Epithelial cell of prostate (primary cell): ENCODE measurements around the gene PDE1A.

Source experiments
- DNase-seq: peaks from one replicate; pipeline ENCODE4 v3.0.0-alpha.2; 2011; ENCODE audit warnings: low read depth, low spot score
- H3K27ac ChIP-seq: fragments of 450-650 bp; 2 replicates; pipeline ENCODE4 v1.5.1; 2017; ENCODE audit warnings: mild to moderate bottlenecking

The PDE1A gene

GRCh38 chr2:182359990-182360662 lies 66.7 kb downstream of the PDE1A start:
- DNase-seq = no peak
- no peak overlapping the region for H3K27ac ChIP-seq

- no peak for DNase-seq
These were observed 67.5 kb downstream of the PDE1A start for GRCh38 chr2:182359027-182359989.

DNA sequence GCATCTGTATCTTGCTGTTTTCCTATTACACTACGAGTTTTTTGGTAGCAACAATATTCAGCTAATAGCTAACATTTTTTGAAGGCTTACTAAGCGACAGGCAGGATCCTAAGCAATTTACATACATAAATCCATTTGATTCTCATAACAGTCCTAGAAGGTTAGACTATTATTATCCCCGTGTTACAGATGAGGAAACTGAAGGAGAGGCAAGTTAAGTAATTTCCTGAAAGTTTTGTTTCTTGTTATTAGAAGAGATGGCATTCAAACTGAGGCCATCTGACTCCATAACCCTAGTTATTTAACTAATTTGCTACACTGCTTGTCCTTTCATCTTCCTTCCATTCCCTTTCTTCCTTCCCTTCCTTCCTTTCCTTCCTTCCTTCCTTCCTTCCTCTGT lies 68.2 kb downstream of the PDE1A start:
- H3K27ac ChIP-seq = no peak overlapping the region
- no peak for DNase-seq

More at GRCh38 chr2:182359027-182359989, 67.5 kb downstream of the PDE1A start:
- H3K27ac ChIP-seq = no peak overlapping the region

DNA sequence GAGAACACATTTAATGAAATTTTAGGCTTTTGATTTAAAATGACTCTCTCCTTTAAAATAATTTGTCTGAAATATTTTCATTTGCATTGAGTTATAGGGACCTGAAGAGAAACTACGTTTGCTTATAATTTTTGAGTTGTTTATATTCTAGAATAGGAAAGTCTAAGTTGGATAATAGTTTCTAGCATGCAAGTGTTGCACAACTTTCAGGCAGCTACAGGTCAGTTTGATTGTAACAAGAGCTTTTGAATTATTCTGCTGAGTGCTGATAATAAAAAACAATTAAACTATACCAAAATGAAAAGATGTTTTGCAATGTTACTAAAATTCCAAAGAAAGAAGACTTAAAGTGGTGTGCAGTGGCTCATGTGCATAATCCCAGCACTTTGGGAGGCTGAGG lies 71.0 kb downstream of the PDE1A start:
- H3K27ac ChIP-seq = no peak overlapping the region
- DNase-seq = no peak

DNA sequence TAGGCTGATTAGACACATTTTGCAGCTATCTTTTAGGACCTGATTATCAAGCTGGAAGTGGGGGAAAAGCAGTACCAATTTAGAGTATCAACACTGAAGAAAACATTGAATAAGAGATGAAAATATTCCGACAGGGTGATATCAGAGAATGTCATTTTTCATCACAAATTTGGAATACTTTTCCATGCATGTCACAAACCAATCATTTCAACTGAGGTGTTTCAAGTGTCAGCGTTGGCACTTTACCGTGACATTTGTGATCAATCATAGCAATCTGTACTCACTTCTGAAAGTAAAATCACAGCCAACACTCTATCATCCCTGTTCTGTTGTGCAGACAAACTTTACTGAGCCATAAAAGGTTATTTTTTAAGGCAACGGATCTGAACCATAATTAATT lies 75.4 kb downstream of the PDE1A start:
- DNase-seq = no peak

GRCh38 chr2:182349268-182349667 lies 77.6 kb downstream of the PDE1A start:
- H3K27ac ChIP-seq = no peak overlapping the region
- DNase-seq = no peak

More for the DNA sequence above, 75.4 kb downstream of the PDE1A start:
- H3K27ac ChIP-seq = no peak overlapping the region

DNA sequence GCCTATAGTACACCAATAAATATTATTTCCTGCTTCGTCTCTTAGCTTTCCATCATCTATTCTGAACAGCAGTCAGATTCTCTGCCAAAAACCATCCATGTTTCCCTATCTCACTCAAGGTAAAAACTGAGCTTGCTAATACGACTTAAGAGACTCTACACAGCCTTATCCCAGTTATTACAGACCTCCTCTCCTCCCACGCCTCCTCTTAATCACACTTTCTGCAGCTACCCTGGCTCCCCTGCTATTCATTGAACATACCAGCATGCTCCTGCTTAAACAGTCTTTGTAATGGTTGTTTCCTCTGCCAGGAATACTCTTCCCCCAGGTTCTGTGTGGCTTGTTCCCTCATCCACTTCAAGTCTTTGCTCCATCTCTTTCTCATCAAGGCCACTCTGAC lies 81.5 kb downstream of the PDE1A start:
- no peak overlapping the region for H3K27ac ChIP-seq
- no peak for DNase-seq

DNA sequence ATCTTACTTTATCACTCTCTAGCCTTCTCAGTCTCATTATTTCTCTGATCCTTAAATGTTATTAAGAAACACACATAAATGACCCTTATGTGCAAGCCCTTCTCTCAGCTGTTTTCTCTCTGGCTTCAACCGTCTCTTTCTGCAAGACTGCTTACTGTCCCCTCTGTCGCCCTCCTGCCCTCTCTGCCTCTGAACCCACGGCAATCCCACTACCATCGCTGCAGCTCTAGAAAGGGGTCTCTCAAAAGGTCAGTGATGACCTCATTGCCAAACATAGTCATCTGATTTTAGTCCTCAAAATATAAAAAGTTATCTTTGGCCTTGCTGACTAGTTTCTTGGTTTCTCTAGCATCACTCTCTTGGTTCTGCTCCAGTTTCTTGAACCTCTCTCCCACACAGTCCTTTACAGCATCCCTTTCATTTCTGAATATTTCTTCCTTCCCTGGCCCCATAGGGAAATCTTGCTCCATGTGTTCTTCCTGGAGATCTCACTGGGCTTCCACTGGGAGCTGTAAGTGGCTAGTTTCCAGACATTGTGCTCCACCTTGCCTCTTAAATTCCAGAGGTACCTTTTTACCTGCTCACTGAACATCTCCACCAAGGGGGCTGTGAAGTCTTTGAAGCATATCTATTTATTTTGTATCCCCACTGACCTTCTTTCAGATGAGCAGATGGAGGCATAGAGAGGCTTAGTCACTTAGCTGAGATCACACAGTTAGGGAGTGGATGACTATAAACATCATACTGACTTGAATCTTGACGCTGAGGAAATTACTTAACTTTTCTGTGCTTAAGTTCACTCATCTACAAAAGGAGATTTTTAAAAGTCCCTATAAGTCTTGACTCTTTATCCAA lies 96.2 kb downstream of the PDE1A start:
- H3K27ac ChIP-seq = no peak overlapping the region
- no peak for DNase-seq

- H3K27ac ChIP-seq = no peak overlapping the region
- no peak for DNase-seq
These were observed 102.2 kb downstream of the PDE1A start for GRCh38 chr2:182324665-182325064.

GRCh38 chr2:182321096-182321495 lies 105.7 kb downstream of the PDE1A start:
- H3K27ac ChIP-seq = no peak overlapping the region
- no peak for DNase-seq

DNA sequence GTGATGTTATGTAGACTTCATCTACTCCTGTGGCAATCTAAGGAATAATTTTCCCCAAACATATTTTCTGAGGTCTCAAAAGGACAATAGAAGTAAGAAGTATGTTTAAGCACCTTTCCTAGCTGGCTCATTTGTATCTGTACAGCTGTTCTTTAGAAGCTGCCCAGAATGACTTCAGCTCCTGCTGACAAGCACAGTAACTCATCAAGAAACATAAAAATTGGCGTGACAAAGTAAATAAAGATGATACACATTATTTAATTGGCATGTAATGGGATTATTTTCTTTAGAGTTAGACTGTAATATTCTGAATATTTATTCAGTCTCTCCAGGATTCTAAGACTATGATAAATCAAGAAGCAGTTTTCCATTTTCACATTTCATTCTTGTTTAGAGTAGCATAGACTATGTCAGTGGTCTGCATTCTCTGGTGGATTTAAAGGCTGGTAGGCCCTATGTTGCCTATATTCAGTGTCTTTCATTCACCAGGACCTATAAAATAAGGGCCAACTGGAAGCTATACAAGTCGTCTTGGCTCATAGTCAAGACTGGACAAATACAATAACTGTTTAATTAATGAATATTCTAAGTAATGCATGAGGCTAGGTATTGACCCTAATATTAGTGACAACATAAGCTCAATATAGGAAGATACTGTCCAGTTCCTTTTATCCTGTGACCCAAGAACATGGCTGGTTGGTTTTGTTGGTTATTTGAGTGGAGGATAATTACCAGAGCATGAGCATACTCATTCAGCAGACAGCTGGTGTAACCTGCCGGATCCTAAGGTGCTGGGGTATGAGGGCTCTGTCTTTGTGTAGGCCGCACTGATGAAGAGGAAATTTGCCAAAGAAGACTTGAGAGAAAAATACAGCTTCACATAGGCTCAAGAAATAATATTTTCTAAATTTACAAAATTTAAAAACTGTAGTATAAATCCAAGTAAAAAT lies 107.0 kb downstream of the PDE1A start:
- no peak for DNase-seq
- no peak overlapping the region for H3K27ac ChIP-seq

DNA sequence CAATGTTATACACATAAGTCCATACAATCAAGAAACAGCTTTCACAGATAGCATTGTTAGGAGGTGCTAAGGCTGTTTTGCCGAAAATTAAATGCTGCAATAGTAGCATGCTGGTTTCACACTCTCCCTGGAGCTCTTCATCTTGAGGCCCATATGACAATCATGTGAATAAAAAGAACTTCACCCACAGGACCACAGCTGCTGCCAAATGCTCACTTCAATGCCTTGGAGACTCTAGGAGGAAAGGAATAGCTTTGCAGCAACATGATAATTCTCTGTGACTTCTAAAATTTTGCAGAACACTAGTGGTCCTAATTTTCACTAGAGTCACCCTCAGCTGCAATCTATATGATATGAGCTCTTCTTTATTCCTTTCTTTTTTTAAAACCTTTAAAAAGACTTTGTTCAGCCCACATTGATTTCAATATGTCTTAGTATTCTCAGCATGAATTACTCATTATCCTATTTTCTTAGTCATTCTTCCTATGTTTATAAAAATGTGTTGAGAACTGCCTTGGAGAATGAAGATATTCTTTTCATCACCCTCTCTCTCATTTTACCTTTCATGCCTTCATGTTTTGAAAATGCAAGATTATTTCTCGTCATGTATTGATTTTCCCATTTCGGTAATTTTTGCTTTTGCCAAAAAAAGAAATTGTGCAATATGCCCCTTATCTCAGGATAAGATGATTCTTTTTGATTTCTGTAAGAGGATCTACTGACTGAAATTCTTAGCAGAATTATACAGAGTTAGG lies 108.2 kb downstream of the PDE1A start:
- DNase-seq = no peak
- H3K27ac ChIP-seq = no peak overlapping the region

GRCh38 chr2:182316950-182317349 lies 109.9 kb downstream of the PDE1A start:
- no peak overlapping the region for H3K27ac ChIP-seq
- DNase-seq = no peak

DNA sequence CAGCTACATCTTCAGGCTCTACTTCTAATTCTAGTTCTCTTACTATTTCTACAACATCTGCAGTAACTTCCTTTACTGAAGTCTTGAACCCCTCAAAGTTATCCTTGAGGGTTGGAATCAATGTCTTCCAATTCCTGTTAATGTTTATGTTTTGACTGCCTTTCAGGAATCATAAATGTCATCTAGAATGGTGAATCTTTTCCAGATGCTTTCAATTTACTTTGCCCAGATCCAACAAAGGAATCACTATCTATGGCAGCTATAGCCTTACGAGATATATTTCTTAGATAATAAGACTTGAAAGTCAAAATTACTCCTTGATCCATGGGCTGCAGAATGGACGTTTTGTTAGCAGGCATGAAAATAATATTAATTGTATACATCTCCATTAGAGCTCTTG lies 123.9 kb downstream of the PDE1A start:
- no peak overlapping the region for H3K27ac ChIP-seq
- DNase-seq = no peak

GRCh38 chr2:182302174-182302573 lies 124.7 kb downstream of the PDE1A start:
- no peak overlapping the region for H3K27ac ChIP-seq
- DNase-seq = no peak

DNA sequence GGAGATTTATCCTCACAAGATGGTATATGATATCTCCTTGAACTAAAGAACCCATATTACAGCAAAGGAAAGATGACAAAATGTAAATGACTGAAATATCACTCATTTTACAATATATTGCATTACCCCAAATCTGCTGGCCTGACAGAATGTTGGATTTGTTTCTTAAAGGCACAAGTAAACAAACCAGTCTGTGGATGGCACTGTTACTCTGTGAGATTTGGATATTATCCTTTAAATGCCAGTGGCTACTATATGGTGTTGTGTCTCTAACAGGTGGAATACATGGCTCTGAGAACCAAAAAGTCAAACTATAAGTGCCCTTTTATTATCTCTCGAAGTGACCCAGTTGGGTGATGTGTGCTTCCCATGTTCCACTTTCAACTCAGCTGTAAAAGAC lies 125.7 kb downstream of the PDE1A start:
- H3K27ac ChIP-seq = no peak overlapping the region
- DNase-seq = no peak

DNA sequence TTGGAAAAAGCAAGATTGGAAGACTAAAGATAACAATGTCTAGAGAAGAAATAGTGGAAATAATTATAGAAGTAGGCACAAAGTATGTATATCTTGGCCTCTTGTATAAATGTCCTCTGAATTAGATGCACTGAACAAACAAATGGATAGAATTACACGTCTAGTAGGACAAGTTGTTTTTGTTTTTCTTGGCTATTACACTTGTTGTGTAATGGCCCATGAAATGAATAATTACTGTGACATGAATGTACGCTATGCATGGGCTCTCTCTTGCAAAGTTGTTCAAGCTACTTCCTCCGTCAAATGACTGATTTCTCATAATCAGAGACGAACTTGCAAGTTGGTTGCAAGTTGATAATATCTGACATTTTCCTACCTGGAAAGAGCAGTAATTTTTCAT lies 126.2 kb downstream of the PDE1A start:
- no peak overlapping the region for H3K27ac ChIP-seq
- DNase-seq = no peak

GRCh38 chr2:182299632-182300031 lies 127.2 kb downstream of the PDE1A start:
- no peak overlapping the region for H3K27ac ChIP-seq
- DNase-seq = no peak

- H3K27ac ChIP-seq = no peak overlapping the region
These were observed 128.4 kb downstream of the PDE1A start for GRCh38 chr2:182298456-182298855.

More at GRCh38 chr2:182298456-182298855, 128.4 kb downstream of the PDE1A start:
- DNase-seq = no peak
